ENCODE measurements around the gene DHRS7. TPM values are rescaled to one million over a fixed set of nuclear protein-coding genes. Genes with fewer than 3 reads are reported as not detected.

DHRS7 gene
- polyA plus RNA-seq (2012; ENCODE audit: insufficient read depth, insufficient read length, low read depth), result 104 TPM

DNA sequence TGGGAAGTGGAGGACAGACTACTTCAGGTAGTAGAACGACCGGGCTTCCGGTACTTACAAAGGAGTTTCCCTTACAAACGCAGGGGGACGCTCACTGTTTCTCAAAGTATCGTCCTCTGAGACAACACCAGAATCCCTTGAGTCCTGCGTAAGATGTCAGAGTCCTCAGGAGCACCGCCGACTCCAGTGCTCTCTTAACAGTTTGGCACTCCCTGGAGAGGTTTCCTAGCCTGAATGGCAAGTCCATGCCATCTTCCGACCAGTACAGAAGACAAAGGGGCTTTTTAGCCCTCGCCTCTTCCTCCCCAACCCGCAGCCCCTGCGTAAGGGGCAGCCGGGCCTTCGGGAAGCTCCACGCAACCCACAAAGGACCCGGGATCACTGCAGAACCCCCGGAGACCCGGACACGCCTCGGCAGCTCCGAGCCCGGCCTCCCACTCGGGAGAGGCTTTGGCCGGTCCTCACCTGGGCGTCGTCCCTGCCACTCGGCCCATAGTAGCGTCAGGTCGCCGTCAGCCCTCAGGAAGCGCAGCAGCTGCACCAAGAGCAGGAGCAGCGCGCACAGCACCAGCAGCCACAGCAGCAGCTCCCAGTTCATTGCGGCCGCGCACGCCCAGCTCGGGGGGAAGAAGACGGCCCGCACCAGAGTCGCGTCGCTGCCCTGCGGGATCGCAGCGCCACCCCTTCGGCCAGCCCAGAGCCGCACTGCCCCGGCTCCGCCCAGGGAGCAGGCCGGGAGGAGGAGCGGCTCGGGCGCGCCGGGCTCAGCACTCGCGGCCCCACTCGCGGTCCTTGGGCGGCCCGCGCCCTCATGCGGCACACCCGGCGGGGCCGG lies at the start of gene DHRS7:
Gene DHRS7 (minus strand): TSS at position 687 of the 835 bp plus-strand sequence. CDS start 89 bp downstream, at position 598.
- no peaks in the 10 kb centered on the region for H3K9me3 ChIP-seq
- peak; percentile 89 for DNase-seq
- TF ChIP-seq, protein P1, sequence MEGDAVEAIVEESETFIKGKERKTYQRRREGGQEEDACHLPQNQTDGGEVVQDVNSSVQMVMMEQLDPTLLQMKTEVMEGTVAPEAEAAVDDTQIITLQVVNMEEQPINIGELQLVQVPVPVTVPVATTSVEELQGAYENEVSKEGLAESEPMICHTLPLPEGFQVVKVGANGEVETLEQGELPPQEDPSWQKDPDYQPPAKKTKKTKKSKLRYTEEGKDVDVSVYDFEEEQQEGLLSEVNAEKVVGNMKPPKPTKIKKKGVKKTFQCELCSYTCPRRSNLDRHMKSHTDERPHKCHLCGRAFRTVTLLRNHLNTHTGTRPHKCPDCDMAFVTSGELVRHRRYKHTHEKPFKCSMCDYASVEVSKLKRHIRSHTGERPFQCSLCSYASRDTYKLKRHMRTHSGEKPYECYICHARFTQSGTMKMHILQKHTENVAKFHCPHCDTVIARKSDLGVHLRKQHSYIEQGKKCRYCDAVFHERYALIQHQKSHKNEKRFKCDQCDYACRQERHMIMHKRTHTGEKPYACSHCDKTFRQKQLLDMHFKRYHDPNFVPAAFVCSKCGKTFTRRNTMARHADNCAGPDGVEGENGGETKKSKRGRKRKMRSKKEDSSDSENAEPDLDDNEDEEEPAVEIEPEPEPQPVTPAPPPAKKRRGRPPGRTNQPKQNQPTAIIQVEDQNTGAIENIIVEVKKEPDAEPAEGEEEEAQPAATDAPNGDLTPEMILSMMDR (IDR thresholded peaks at IDR 0.05; ENCODE audit: low read depth, low read length), result peak; percentile 50
- no peaks in the 10 kb centered on the region for H3K36me3 ChIP-seq
- peak within 1 kb of the TSS; percentile 95 for H3K4me3 ChIP-seq (ENCODE audit: low read depth, low read length)
- no peaks in the 10 kb centered on the region for H3K27me3 ChIP-seq
- H3K4me1 ChIP-seq, result no peaks in the 10 kb centered on the region; the same call in 1 of the 2 replicates

DNA sequence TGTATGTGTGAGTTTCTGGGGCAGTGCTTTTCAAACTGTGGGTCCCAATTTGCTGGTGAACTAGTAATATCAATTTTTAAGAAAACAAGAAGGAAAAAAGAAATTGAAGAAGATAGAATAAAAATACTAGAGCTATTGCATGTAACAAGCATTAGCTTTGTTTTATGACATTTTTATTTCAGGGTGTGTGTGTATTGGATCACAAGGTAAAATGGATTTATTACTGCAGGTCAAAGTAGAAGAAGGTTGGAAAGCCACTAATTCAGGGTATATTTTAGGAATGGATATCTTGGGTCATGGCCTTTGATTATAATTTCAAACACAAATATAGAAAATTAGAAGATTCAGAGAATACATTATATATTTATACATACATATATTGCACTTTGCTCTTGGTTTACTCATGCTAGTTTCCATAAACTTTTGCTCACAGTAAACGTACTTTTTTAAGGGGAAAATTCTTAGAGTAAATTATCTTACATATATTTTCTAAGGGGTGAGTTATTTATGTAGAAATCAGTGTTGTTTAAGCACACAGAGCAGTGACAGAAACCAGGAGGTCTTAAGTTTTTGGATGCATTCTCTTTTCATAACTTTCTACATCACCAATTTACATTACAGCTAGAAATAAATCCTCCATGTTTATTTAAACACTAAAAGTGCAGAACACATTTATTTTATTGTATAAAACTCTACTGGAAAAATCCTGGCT lies 49.4 kb upstream of the DHRS7 start:
- Histone ChIP-seq H3K36me3 (no peaks in the 10 kb centered on the region), H3K9me3 (no peaks in the 10 kb centered on the region), H3K27me3 (no peaks in the 10 kb centered on the region), H3K4me1 (no peaks in the 10 kb centered on the region; the same call in 1 of the 2 replicates), H3K4me3 (ENCODE audit: low read depth, low read length) (no peak overlapping the region)
- TF ChIP-seq, protein P1 (IDR thresholded peaks at IDR 0.05; ENCODE audit: low read depth, low read length), result no peak
- no peak for DNase-seq

GRCh38 chr14:60214003-60214402 lies 48.8 kb upstream of the DHRS7 start:
- Histone ChIP-seq H3K9me3 (no peaks in the 10 kb centered on the region), H3K4me1 (no peaks in the 10 kb centered on the region; the same call in 1 of the 2 replicates), H3K4me3 (ENCODE audit: low read depth, low read length) (no peak overlapping the region), H3K36me3 (no peaks in the 10 kb centered on the region), H3K27me3 (no peaks in the 10 kb centered on the region)
- TF ChIP-seq, protein P1 (IDR thresholded peaks at IDR 0.05; ENCODE audit: low read depth, low read length), result no peak
- no peak for DNase-seq

DNA sequence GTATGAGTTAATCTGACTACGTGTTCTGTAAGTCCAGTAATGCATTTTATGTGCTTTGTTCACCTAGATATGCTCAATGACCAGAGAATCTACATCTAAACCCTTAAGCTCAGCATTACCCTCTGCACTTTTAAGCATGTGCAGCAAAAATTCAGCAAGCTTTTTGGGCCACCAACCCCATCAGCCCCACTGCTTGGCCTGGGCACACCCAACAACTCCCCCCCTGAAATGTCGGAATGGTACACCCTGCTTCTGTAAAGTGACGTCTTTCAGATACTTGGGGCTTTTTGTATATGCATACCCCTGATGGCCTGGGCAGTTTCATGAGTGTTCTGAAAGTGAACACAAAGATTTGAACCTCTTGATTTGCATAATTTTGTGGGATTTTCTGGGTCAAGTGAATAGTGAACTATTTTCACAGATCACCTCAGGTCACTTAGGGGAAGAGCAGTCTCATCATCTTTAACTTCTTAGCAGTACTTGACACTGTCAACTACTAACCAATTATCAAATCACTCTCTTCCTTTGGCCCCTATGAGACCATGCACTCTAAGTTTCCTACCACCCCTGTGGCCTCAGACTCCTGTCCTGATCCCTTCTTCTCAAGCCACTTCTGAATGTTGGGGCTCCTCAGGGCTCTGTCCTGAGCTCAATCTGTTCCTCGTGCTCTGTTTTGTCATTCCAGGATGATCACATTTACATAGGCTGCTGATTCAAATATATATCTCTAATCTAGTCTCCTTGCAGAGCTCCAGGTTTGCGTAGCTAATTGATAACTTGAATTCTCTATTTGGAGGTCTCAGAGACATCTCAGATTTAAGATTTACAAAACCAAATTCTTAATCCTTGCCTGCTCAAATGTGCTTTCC lies 47.5 kb upstream of the DHRS7 start:
- DNase-seq, result no peak
- Histone ChIP-seq H3K4me1 (no peaks in the 10 kb centered on the region; the same call in 1 of the 2 replicates), H3K4me3 (ENCODE audit: low read depth, low read length) (no peak overlapping the region), H3K9me3 (no peaks in the 10 kb centered on the region), H3K27me3 (no peaks in the 10 kb centered on the region), H3K36me3 (no peaks in the 10 kb centered on the region)
- TF ChIP-seq, protein P1 (IDR thresholded peaks at IDR 0.05; ENCODE audit: low read depth, low read length), result no peak

DNA sequence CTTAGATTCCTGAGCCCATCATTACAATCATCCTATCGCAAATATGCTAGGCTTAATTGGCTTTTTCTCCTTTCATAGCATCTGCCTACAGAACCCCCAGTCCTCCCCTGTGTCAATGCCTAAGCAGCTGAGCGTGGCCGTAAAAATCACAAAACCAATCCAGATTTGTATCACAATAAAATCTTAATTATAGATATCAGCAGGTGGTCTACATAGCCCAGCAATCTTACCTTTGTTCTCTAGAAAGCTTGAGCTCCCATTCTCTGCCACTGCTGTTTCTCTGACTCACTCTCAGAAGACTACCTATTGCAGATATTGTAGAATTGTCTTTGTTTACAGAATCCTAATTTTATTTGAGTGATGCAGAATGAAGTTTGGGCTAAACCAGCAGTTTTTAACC lies 46.0 kb upstream of the DHRS7 start:
- no peaks in the 10 kb centered on the region for H3K27me3 ChIP-seq
- TF ChIP-seq, protein P1 (IDR thresholded peaks at IDR 0.05; ENCODE audit: low read depth, low read length), result no peak
- no peaks in the 10 kb centered on the region for H3K9me3 ChIP-seq
- DNase-seq, result no peak
- no peak overlapping the region for H3K4me3 ChIP-seq (ENCODE audit: low read depth, low read length)
- no peaks in the 10 kb centered on the region for H3K36me3 ChIP-seq
- no peaks in the 10 kb centered on the region; the same call in 1 of the 2 replicates for H3K4me1 ChIP-seq

Data from BE2C (cell line).